Measurements from ENCODE around the gene ZNF43.
A peak's percentile ranks its signal among the peaks of the same experiment; 100 is the strongest.
"Not testable (repeated sequence)": the region's sequence is repeated elsewhere in the genome, so short reads cannot be mapped to it uniquely, and the experiment has no call there.

The ZNF43 gene

GRCh38 chr19:21835810-21836444, at the start of gene ZNF43:
Gene ZNF43 (minus strand): TSS chr19:21836182. CDS start chr19:21836038, 144 bp downstream.
- DNase-seq (ENCODE audit: low spot score) = peak; percentile 85

- DNase-seq (ENCODE audit: low spot score) = not testable (repeated sequence)
These were observed 49.5 kb upstream of the ZNF43 start for GRCh38 chr19:21885516-21885915.

DNA sequence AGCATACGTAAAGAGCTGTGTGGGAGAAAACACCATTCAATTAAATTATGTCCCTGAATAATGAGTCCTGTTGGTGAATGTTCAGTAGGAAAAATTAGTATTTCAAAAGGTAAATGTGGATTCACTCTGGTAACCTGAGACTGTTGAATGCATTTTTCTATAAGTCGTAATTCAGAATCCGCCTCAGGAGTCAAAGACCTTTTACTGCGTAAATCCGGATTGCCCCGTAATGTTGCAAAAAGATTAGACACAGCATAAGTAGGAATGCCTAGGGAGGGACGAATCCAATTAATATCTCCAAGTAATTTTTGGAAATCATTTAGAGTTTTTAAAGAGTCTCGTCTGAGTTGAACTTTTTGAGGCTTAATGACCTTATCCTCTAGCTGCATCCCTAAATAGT, 48.8 kb upstream of the ZNF43 start:
- not testable (repeated sequence) for DNase-seq (ENCODE audit: low spot score)

GRCh38 chr19:21883516-21883915, 47.5 kb upstream of the ZNF43 start:
- no peak for DNase-seq (ENCODE audit: low spot score)

- DNase-seq (ENCODE audit: low spot score) = not testable (repeated sequence)
These were observed 44.8 kb upstream of the ZNF43 start for GRCh38 chr19:21880761-21881160.

- DNase-seq (ENCODE audit: low spot score) = no peak
These were observed 42.7 kb upstream of the ZNF43 start for GRCh38 chr19:21878646-21879045.

- DNase-seq (ENCODE audit: low spot score) = no peak
These were observed 42.0 kb upstream of the ZNF43 start for GRCh38 chr19:21877976-21878375.

- DNase-seq (ENCODE audit: low spot score) = not testable (repeated sequence)
These were observed 40.6 kb upstream of the ZNF43 start for GRCh38 chr19:21876608-21877007.

DNA sequence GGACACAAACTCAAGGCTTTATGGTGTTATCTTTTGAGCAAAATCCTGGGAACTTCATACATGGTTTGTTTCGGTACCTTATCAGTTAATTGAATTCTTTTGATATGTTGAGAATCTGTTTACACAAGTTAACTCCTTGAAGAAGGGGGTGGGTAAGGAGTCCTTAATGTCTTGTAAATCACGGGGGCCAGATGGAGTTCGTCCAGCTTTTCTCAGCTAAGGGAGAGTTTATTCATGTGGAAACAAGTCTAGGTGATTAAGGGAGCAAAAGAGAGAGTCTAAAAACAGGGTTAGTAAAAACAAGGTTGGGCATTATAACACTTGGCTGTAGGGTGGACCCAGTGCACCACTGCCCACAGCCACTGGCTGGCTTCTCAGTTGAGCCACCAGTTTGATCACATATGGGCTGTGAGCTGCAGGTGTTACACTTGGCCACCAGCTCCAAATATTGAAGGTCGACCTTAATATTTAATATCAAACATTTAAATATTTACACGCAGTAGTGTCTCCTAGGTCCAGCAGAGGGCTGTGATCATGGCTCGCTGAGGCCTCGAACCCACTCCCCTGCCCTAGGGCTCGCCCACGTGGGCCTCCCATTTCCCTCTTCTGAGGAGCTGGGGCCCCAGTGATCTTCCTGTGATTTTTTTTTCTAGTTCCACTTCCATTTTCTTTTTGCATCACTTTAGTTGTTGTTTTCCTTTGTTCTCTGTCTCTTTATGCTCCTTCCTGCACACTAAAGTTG, 21.0 kb upstream of the ZNF43 start:
- no peak for DNase-seq (ENCODE audit: low spot score)

GRCh38 chr19:21851596-21852345, 15.8 kb upstream of the ZNF43 start:
- DNase-seq (ENCODE audit: low spot score) = peak; percentile 88

DNA sequence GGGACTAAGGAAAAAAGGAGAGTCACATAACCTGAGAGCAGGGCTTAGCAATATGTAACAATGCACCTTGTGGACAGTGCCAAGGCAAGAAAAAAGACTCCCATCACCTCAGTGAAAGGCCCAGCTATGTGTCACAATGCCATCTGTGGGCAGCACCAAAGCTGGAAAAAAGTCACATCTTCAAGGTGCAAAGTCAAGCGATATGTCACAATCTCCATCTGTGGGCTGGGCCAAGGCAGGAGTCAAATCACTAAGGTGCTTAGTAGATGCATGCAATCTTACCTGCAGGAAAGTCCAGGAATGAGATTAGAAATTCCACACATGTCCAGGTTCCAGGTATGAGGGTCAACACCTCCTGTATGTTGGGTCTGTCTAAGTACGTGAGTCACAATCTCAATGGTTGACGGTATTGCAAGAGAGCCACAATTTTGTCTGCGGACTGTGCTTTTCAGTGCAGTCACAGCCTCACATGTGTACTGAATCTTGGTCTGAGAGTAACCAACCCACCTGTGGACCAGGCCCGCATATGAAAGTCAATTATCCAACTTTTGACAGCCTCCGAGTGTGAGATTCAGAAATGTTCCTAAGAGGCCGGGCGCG, 14.8 kb upstream of the ZNF43 start:
- no peak for DNase-seq (ENCODE audit: low spot score)

GRCh38 chr19:21848706-21849105, 12.7 kb upstream of the ZNF43 start:
- no peak for DNase-seq (ENCODE audit: low spot score)

DNA sequence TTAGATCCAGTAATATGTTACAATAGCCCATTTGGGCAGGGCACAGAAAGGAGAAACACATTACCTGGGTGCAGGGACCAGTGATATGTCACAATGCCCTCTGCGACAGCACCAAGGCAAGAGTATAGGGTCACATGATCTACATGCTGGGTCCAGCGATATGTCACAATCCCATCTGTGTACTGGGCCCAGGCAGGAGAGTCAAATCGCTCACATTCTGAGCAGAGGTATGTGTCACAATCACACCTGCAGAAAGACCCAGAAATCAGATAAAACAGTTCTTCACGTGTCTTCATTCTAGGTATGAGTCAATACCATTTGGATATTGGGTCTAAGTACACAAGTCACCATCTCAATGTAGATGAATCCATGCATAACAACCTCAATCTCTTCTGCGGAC, 7.1 kb upstream of the ZNF43 start:
- DNase-seq (ENCODE audit: low spot score) = no peak

DNA sequence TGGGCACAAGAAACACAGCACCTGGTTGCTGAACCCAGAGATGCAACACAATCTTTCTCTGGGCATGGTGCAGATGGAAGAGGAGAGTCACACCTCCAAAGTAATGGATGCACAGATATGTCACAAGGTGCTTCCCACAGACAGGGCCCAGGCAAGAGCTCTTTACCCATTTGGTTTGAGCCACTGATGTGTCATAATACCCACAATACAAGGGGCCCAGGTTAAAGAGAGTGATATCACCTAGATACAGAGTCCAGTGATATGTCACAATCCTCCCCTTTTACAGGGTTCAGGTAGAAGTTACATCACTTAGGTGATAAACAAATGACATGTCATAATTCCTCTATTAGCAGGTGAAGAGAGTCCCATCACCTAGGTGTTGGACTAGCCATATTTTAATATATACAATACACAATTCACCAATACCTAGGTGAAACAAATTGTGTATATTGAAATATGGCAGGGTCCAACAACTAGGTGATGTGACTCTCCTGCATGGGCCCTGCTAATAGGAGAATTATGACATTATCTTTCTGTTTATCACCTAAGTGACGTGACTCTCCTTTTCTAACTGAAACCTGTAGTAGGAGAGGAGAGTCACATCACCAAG, 5.6 kb upstream of the ZNF43 start:
- no peak for DNase-seq (ENCODE audit: low spot score)

- DNase-seq (ENCODE audit: low spot score) = no peak
These were observed 5.1 kb upstream of the ZNF43 start for GRCh38 chr19:21841081-21841480.

DNA sequence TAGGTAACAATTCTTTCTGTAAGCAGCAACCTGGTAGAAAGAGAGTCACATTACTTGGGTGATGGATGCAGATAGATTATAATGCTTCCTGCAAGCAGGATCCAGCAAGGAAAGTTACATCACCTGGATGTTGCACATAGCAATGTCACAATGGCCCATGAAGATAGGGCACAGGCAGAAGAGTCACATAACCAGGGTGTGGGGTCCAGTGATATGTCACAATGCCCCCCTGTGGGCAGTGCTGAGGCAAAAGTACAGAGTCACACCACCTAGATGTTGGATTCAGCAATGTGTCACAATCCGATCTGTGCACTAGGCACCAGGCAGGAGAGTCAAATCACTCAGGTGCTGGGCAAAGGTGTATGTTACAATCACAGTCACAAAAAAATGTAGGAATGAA, 4.0 kb upstream of the ZNF43 start:
- no peak for DNase-seq (ENCODE audit: low spot score)

DNA sequence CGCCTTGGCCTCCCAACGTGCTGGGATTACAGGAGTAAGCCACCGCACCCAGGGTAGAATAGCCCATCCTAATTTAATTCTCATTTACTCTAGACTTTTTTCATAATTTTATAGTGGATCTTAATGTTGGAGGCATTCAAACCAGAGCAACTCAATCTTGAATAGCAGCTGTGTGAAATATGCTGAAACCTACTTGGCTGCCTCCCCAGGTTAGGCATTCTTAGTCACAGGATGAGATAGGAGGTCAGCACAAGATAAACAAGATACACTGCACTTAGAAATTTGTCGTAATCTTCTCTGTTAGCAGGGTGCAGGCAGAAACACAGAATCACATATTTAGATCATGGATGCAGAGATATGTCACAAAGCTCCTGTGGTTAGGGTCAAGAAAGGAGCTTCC, 2.7 kb upstream of the ZNF43 start:
- no peak for DNase-seq (ENCODE audit: low spot score)

- no peak for DNase-seq (ENCODE audit: low spot score)
These were observed 563 bp downstream of the ZNF43 start for GRCh38 chr19:21835429-21835809.

GRCh38 chr19:21833733-21834132, 2.2 kb downstream of the ZNF43 start:
- DNase-seq (ENCODE audit: low spot score) = no peak

GRCh38 chr19:21824679-21825078, 11.3 kb downstream of the ZNF43 start:
- no peak for DNase-seq (ENCODE audit: low spot score)

- DNase-seq (ENCODE audit: low spot score) = no peak
These were observed 12.8 kb downstream of the ZNF43 start for GRCh38 chr19:21823224-21823623.

- no peak for DNase-seq (ENCODE audit: low spot score)
These were observed 23.5 kb downstream of the ZNF43 start for GRCh38 chr19:21812448-21812847.

All from kidney capillary endothelial cell (primary cell).